Suppressor macrophage (primary cell): Measurements from ENCODE around the gene ABO.
"Not testable (repeated sequence)": the region's sequence is repeated elsewhere in the genome, so short reads cannot be mapped to it uniquely, and the experiment has no call there.

Experiments used
- DNase-seq, 4 experiments: peaks; one replicate each; pipeline ENCODE4 v3.0.0-alpha.2; 2020 to 2022

The ABO gene

GRCh38 chr9:133261753-133262120, 13.3 kb downstream of the ABO start:
- no peak for DNase-seq

- DNase-seq, result no peak
These were observed 13.8 kb downstream of the ABO start for GRCh38 chr9:133261103-133261752.

GRCh38 chr9:133260334-133261102, 14.5 kb downstream of the ABO start:
- DNase-seq, result no peak

DNA sequence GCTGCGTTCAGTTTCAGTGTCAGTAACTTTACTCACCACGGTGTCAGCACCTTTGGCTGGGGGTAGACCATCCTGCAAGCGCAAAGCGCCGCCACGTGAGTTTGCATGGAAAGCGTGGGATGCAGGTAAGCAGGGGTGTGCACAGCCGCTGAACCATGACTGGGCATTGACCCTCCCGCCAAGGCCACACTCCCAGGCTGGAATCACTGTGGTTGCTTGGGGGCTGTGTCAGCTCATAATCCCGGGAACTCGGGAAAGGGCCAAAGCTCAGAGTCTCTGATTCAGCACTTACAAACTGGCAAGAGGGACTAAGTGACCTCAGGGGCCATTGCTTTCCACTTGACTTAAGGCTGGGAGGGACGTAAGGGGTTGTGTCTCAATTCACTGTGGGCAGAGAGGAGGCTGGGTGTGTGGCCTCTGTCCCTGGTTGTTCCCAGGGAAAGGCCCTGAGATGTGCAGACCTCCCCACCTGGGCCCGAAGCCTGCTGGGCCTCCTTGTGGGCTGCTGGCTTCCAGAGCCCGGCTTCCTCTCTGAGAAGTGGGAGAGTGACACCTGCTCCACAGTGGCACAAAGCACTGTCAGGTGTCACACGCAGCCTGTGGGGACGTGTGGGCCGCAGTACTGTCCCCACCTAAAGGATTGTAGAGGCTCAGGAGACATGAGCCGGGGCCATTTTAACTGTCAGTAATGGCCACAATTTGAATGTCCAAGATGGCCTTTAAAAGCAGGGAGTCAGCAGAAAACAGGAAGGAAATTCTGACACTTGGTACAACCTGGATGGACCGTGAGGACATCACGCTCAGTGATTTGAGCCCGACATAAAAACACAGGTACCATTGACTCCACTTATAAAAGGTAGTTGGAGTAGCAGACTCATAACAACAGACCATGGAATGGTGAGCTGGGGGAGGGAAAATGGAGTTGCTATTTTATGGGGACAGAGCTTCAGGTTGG, 16.7 kb downstream of the ABO start:
- DNase-seq, result no peak

DNA sequence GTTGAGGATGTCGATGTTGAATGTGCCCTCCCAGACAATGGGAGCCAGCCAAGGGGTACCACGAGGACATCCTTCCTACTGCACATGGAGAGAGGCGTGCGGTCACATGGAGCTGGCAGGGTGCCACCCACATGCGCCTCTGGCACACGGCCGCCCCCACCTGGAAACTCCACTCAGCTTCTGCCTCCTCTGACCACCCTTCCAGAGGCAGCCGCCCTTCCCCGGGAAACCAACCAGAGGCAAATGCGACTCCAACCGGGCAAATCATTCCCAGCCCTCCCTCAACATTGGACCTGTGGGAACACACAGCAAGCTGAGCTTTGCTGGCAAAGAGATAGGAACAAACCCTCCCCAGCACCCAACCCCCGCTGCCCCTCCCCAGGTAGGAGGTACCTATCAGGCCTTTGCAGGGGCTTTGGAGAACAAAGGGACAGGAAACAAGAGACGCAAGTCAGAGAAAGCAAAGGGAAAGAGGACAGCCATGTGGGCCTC, 17.5 kb downstream of the ABO start:
- peak in 1 of 4 experiments; percentile 9 for DNase-seq

GRCh38 chr9:133256686-133257091, 18.3 kb downstream of the ABO start:
- DNase-seq, result no peak

DNA sequence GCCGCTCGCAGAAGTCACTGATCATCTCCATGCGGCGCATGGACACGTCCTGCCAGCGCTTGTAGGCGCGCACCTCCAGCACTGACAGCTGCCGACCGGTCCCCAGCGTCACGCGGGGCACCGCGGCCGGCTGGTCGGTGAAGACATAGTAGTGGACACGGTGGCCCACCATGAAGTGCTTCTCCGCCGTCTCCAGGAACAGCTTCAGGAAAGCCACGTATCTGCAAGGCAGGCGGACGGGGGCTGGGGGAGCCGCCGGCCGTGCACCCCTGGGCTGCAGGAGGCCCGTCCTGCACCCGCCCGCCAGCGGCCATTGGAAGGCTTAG, 18.9 kb downstream of the ABO start:
- no peak for DNase-seq

GRCh38 chr9:133255371-133256135, 19.4 kb downstream of the ABO start:
- no peak for DNase-seq

- DNase-seq, result no peak
These were observed 20.5 kb downstream of the ABO start for GRCh38 chr9:133254471-133254870.

DNA sequence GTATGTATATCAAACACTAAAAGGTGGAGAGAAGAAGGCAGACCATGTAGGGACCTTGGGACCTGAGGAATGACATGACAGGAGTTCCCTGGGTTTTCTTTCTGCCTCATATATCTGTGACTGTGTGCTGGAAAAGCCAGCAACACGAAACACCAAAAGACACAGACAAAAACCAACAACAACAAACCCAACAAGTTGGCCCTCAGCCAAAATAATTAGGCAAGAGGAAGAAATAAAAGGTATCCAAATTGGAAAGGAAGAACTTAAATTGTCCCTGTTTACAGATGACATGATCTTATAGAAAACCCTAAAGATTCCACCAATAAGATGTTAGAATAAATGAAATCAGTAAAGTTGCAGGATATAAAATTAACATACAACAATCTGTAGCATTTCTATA, 21.7 kb downstream of the ABO start:
- DNase-seq, result no peak

DNA sequence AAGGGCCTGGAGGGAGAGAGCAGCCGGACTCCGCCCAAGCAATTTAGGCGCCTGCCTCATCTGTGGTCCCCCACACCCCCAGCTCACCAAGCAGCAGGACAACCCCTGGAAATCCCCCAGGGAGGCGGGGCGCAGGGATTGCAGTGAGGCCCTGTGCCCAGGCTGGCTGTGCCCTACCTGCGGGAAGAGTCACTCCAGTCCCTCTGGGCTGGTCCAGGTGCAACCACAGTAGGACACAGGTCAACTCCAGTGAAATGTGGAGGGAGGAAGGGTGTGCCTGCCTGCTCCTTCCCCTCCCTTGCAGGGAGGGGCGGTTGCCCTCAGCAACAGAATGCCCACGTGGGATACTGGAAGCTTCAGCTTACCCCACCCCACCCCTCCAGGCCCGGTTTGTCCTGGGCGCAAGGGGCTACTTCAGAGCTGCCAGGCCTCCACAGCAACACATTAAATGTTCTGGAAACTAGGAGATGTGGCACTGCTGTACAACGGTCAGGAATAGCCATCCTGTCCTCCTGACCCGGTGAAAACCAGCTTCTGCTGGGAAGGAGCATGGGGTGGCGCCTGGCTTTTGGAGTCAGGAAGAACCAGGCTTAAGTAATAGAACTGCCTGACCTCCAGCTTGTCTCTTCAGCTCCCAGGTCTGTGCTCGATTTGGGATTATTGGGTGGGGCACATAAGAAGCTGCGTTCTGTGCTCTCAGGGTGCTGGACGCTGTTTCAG, 22.5 kb downstream of the ABO start:
- DNase-seq, result no peak

DNA sequence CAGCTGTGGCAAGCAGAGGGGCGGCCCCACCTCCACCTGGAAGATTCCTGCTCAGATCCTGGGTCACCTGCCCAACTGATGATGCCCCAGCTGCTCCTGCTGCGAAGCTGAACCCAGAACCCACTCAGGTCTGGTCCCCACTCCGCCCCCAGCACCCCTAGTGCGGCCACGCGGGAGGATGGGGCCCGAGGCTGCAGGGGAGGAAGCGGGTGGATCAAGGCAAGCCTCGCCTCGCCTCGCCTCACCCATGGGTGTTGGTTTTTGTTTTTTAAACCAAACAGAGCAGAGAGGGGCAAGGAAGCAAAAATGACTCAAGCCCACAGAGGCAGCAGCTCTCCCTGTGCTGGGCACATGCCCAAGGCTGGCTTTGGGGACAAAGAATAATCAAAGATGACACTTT, 23.2 kb downstream of the ABO start:
- no peak for DNase-seq

GRCh38 chr9:133251221-133251620, 23.8 kb downstream of the ABO start:
- not testable (repeated sequence) for DNase-seq

- DNase-seq, result no peak
These were observed 24.2 kb downstream of the ABO start for GRCh38 chr9:133250741-133251170.

DNA sequence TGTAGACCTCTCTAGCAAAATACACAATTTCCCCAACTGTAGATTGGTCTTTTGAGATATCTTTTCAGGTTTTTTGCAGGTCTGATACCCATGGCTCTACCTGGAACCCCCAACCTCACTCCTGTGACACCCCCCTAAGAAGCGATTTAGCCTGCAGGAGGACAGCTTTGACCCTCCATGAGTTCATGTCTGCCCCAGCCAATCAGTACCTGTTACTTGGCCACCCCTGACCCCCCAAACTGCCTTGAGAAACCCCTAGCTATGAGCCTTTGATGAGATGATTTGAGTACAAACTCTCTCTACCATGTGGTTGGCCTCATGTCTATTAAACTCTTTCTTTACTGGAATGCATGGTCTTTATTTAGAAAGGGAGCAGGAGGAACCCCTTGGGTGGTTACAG, 25.7 kb downstream of the ABO start:
- no peak for DNase-seq

DNA sequence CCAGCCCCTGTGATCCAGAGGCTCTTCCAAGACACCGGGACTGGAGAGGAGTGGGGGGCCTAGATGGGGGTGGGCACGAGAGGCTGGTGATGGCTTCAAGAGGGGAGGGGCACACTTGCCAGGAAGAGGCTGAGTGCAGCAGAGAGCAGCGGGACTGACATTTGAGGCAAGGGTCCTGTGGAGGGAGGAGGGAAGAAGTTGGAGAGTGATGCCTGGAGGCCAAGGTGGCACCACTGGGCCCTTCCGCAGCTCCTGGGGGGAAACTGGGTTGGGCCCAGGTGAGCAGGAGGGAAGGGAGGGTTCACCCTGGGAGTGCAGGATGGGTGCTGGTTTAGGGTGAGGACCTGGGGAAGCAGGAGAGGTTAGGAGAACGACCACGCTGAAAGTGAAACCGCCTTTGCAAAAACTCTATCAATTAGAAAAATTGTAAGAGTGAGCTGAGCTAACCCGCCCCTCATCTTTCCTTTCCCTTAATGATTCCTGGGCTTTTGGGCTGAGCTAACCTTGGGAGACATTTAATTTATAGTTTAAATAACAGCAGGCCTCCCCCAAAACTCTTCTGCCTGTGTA, 26.2 kb downstream of the ABO start:
- no peak for DNase-seq

GRCh38 chr9:133247632-133248031, 27.4 kb downstream of the ABO start:
- no peak for DNase-seq

GRCh38 chr9:133246991-133247390, 28.0 kb downstream of the ABO start:
- no peak for DNase-seq

- no peak for DNase-seq
These were observed 28.4 kb downstream of the ABO start for GRCh38 chr9:133246562-133246961.

DNA sequence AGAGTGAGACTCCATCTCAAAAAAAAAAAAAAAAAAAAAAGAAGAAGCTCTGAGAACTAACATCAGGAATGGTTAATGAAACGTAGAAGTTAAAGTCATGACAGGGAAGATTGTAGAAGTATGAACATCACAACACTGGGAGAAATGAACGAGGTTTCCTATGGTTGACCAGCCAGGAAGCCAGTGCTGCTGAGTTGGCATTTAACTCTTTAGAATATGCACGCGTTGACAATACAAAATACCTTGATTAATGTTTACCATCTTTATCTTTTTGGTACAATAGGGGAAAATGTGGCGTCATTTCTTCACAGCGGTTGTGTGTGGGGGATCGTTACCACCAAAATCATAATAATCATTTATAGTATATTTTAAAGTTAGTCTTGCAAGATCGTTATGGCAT, 32.0 kb downstream of the ABO start:
- peak in 1 of 4 experiments; percentile 2 for DNase-seq

GRCh38 chr9:133242241-133242640, 32.8 kb downstream of the ABO start:
- DNase-seq, result no peak
